ENCODE data around the gene BRD9.

Gene BRD9

DNA sequence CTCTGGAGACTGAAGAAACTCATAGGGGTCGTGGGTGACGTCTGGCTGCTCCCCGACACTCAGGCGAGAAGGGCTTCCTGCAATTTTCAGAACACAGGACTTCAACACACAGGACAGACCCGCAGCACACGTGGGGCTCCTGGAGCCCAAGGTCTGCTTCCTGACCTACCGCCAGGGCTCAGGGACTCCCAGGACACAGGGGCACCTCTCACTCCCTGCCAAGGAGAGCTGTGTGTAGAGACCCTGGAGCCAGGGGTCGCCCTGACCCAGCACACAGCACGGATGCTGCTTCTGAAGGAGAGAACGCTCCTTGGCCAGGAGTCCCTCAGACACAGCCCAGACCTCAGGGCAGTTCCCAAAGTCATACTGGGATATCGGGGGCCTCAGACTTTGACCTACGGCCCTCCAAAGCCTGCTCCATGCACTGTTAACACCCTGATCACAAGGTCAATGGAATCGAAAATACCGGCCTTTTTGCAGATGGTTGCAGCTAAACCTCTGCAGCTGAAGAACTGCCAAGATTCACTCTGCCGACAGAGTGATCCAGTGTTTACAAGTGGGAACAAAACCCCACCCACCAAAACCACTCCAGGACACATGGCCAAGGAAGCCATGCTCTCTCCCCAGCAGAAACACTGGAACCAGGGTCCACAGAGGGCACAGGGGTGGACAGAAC is 28.0 kb downstream of the BRD9 start:
- H3K27ac Mint-ChIP-seq: peak overlapping the region; percentile 94
- H3K9me3 Mint-ChIP-seq: no peaks in the 10 kb centered on the region
- no peak overlapping the region for H3K4me3 Mint-ChIP-seq
- peaks cover under 1% of the 10 kb centered on the region for H3K4me1 Mint-ChIP-seq
- H3K27me3 Mint-ChIP-seq (ENCODE audit: low read depth, poor library complexity): peaks cover 4% of the 10 kb centered on the region
- peaks cover 37% of the 10 kb centered on the region for H3K36me3 Mint-ChIP-seq (ENCODE audit: low read depth)
- DNase-seq: no peak
- TF ChIP-seq, protein P1, sequence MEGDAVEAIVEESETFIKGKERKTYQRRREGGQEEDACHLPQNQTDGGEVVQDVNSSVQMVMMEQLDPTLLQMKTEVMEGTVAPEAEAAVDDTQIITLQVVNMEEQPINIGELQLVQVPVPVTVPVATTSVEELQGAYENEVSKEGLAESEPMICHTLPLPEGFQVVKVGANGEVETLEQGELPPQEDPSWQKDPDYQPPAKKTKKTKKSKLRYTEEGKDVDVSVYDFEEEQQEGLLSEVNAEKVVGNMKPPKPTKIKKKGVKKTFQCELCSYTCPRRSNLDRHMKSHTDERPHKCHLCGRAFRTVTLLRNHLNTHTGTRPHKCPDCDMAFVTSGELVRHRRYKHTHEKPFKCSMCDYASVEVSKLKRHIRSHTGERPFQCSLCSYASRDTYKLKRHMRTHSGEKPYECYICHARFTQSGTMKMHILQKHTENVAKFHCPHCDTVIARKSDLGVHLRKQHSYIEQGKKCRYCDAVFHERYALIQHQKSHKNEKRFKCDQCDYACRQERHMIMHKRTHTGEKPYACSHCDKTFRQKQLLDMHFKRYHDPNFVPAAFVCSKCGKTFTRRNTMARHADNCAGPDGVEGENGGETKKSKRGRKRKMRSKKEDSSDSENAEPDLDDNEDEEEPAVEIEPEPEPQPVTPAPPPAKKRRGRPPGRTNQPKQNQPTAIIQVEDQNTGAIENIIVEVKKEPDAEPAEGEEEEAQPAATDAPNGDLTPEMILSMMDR (IDR thresholded peaks at IDR 0.05): no peak

DNA sequence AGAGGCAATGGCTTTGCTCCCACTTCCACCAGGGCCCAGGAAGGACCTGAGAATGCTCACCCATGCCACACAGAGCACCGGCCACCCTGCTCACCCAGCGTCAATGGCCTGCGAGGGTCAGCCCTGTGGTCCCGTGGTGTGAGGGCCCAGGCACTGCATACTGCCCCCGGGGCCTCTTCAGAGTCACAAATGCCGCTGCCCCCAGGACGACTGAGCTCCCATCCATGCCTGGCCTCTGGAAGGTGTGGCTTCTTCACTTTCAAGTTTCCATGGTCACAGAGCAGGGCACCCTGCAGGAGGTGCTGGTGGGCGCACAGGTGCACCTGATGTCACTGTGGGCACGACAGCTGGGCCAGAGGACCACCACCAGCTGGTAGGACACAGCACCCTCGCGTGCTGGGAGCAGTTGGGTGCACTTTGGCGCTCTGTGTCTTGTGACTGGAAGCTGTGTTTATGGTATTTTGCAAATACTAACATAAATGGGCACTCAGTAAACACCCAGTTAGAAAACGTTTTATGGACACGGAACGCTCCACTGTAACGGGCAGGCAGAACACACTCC is 29.3 kb downstream of the BRD9 start:
- H3K36me3 Mint-ChIP-seq (ENCODE audit: low read depth): peaks cover 27% of the 10 kb centered on the region
- no peak overlapping the region for H3K27ac Mint-ChIP-seq
- H3K4me3 Mint-ChIP-seq: no peak overlapping the region
- H3K4me1 Mint-ChIP-seq: peaks cover 13% of the 10 kb centered on the region
- DNase-seq: no peak
- TF ChIP-seq, protein P1 (IDR thresholded peaks at IDR 0.05): no peak
- no peaks in the 10 kb centered on the region for H3K9me3 Mint-ChIP-seq
- peaks cover 4% of the 10 kb centered on the region for H3K27me3 Mint-ChIP-seq (ENCODE audit: low read depth, poor library complexity)

DNA sequence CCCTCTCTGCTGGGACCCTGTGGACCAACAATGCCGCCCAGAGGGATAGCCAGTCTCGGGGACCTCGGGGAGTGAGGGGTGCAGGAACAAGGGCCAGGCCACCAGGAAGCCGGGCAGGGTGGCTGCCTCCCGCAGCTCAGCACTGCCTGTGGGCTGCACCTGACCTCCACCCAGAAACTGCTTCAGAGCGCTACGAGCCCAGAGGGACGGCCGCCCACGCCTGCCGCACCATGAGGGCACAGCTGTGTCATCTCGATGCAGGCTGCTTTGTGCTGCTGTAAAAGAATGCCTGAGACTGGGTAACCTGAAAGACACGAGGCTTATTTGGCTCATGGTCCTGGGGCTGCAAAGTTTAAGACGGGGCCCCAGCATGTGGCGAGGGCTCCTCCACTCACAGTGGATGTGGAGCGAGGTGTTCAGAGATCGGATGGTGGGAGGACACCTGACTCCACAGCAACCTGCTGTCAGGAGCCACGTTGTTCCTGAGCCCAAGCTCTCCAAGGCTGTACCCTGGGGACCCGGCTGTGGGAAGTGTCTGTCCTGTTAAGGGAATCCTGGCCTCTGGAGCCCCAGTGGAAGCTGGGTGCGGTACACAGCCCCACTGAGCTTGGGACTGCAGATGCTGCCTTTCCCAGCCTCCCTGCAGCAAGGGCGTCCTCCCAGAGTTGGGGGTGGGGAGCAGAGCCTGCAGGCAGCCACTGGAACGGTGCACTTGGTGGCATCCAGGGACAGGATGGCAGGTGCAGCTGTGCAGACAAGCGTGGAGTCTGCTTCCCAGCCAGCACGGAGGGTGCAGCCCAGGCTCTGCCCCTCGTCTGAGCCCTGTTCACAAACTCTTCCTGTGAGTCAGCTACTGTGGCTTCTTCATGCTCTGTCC is 30.0 kb downstream of the BRD9 start:
- H3K27me3 Mint-ChIP-seq (ENCODE audit: low read depth, poor library complexity): peaks cover 4% of the 10 kb centered on the region
- peak overlapping the region; percentile 32 for H3K27ac Mint-ChIP-seq
- no peak overlapping the region for H3K4me3 Mint-ChIP-seq
- DNase-seq: no peak
- no peaks in the 10 kb centered on the region for H3K9me3 Mint-ChIP-seq
- TF ChIP-seq, protein P1 (IDR thresholded peaks at IDR 0.05): no peak
- peaks cover 20% of the 10 kb centered on the region for H3K36me3 Mint-ChIP-seq (ENCODE audit: low read depth)
- H3K4me1 Mint-ChIP-seq: peaks cover 16% of the 10 kb centered on the region

DNA sequence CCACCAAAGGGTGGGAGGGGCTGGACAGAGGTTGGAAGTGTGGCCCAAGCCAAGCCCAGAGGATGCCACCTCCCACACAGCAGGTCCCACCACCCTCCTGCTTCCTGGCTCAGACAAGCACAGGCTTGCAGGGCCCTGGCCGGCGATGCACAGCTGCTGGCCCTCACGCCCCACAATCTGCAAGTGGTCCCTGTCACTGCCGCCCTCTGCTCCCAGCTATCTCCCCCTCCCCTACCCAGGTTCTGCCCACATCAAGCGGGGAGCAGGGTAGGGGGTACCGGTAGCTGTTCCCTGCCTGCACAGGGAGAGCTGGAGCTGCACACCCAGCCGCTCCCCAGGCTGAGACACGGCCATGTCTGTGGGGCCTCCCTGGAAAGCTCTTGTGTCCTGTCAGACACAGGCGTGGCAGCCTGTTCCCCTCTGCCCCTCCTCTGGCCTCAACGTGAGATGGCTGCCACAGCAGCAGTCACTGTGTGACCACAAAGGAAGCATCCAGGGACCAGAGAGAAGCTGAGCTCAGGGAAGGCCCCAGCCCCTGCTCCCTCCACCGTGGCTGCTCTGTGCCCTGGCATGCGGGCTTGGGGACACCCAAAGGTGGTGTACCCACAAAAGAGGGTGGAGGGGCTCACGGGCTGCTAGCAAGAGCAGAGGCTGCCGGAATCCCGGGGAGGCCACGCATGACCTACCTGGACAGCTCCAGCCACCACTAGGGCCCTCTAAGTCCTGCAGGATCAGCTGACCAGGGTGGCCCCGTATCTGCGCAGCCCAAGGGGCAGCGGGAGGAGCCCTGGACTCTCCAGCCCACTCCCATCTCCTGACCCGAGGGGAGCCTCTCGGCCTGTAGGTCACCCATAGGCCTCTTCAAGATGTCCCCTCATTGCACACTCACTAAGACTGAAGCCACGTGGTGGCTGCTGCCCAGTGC is 30.9 kb downstream of the BRD9 start:
- no peak overlapping the region for H3K4me3 Mint-ChIP-seq
- TF ChIP-seq, protein P1 (IDR thresholded peaks at IDR 0.05): no peak
- no peaks in the 10 kb centered on the region for H3K9me3 Mint-ChIP-seq
- H3K27me3 Mint-ChIP-seq (ENCODE audit: low read depth, poor library complexity): peaks cover 4% of the 10 kb centered on the region
- peaks cover 14% of the 10 kb centered on the region for H3K36me3 Mint-ChIP-seq (ENCODE audit: low read depth)
- H3K27ac Mint-ChIP-seq: no peak overlapping the region
- DNase-seq: no peak
- peaks cover 16% of the 10 kb centered on the region for H3K4me1 Mint-ChIP-seq

DNA sequence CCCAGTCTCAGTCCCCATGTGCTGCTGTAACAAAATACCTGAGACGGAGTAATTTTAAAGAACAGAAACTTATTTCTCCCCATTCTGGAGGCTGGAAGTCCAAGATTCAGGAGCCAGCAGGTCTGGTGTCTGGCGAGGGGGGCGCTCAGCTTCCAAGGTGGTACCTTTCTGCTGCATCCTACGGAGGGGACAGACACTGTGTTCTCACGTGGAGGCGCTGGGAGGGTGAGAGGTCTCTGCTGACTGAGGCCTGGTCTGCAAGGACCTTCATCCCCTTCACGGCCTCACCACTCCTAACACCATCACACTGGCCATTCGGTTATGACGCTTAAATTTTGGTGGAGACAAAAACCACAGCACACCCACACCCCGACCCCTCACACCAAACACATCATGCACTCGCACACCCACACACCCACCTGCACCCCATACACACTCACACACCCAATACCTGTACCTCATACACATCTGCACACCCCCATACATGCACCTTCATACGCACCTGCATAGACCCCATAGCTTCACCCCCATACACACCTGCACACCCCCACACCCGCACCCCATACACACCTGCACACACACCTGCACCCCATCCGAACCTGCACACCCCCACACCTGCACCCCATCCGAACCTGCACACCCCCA is 32.0 kb downstream of the BRD9 start:
- no peaks in the 10 kb centered on the region for H3K9me3 Mint-ChIP-seq
- H3K36me3 Mint-ChIP-seq (ENCODE audit: low read depth): peaks cover 6% of the 10 kb centered on the region
- peaks cover 16% of the 10 kb centered on the region for H3K4me1 Mint-ChIP-seq
- H3K4me3 Mint-ChIP-seq: no peak overlapping the region
- H3K27me3 Mint-ChIP-seq (ENCODE audit: low read depth, poor library complexity): peaks cover 4% of the 10 kb centered on the region
- DNase-seq: no peak
- H3K27ac Mint-ChIP-seq: peak overlapping the region; percentile 11
- TF ChIP-seq, protein P1 (IDR thresholded peaks at IDR 0.05): no peak
